Measurements from ENCODE around the gene SLC7A6OS.

The SLC7A6OS gene

DNA sequence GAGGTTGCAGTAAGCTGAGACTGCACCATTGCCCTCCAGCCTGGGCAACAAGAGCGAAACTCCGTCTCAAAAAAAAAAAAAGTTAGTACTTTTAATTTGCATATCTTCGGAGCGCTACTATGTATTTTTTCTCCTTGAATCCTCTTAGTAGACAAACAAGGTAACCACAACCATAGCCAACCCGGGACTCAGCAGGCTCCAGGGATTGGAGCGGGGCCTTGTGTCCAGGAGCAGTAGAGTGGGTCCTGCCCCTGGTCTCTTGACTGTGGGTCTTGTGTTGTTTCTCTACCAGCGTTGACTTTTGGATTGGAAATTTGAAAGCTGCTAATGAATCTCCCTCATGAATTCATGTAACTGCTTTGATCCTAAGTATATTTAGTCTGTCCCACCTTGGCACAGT is 32.4 kb upstream of the SLC7A6OS start:
- TF ChIP-seq, protein P1, sequence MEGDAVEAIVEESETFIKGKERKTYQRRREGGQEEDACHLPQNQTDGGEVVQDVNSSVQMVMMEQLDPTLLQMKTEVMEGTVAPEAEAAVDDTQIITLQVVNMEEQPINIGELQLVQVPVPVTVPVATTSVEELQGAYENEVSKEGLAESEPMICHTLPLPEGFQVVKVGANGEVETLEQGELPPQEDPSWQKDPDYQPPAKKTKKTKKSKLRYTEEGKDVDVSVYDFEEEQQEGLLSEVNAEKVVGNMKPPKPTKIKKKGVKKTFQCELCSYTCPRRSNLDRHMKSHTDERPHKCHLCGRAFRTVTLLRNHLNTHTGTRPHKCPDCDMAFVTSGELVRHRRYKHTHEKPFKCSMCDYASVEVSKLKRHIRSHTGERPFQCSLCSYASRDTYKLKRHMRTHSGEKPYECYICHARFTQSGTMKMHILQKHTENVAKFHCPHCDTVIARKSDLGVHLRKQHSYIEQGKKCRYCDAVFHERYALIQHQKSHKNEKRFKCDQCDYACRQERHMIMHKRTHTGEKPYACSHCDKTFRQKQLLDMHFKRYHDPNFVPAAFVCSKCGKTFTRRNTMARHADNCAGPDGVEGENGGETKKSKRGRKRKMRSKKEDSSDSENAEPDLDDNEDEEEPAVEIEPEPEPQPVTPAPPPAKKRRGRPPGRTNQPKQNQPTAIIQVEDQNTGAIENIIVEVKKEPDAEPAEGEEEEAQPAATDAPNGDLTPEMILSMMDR (conservative IDR thresholded peaks at IDR 0.05; ENCODE audit: low read depth, low read length): no peak
- H3K4me1 ChIP-seq (ENCODE audit: low read depth, poor library complexity, severe bottlenecking): no peaks in the 10 kb centered on the region
- no peak overlapping the region for H2AFZ ChIP-seq (ENCODE audit: low read depth)
- H4K20me1 ChIP-seq (ENCODE audit: insufficient read depth): no peaks in the 10 kb centered on the region
- peaks cover 11% of the 10 kb centered on the region; the same call in 1 of the 2 replicates for H3K36me3 ChIP-seq (ENCODE audit: insufficient read depth)
- H3K4me2 ChIP-seq: no peak overlapping the region
- no peak overlapping the region for H3K27ac ChIP-seq
- no peak overlapping the region for H3K9ac ChIP-seq
- H3K79me2 ChIP-seq (ENCODE audit: insufficient read depth, low read depth): no peaks in the 10 kb centered on the region
- H3K4me3 ChIP-seq (IDR thresholded peaks at IDR 0.05; ENCODE audit: insufficient read depth, low read depth, low read length): no peak overlapping the region
- no peaks in the 10 kb centered on the region for H3K27me3 ChIP-seq (ENCODE audit: insufficient read depth, low read depth)

DNA sequence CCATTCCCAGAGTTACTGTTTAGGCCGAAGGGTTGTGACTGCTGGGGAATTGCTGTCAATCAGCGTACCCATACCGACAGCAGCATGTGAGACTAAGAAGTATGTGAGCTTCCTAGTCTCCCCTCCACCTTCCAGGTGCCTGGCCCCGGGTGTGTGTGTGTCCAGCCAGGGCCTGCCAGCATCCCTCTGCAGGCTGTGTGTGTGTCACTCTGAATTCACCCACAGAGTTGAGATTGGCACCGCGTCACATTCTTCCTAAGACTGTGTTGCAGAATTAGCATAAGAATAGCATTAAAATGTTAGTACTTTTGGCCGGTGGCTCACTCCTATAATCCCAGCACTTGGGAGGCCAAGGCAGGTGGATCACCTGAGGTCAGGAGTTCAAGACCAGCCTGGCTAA is 31.9 kb upstream of the SLC7A6OS start:
- H3K4me3 ChIP-seq (IDR thresholded peaks at IDR 0.05; ENCODE audit: insufficient read depth, low read depth, low read length): no peak overlapping the region
- H3K36me3 ChIP-seq (ENCODE audit: insufficient read depth): peaks cover 14% of the 10 kb centered on the region; the same call in 1 of the 2 replicates
- no peak overlapping the region for H2AFZ ChIP-seq (ENCODE audit: low read depth)
- no peak overlapping the region for H3K9ac ChIP-seq
- TF ChIP-seq, protein P1 (conservative IDR thresholded peaks at IDR 0.05; ENCODE audit: low read depth, low read length): no peak
- no peaks in the 10 kb centered on the region for H3K79me2 ChIP-seq (ENCODE audit: insufficient read depth, low read depth)
- H3K4me1 ChIP-seq (ENCODE audit: low read depth, poor library complexity, severe bottlenecking): no peaks in the 10 kb centered on the region
- H4K20me1 ChIP-seq (ENCODE audit: insufficient read depth): no peaks in the 10 kb centered on the region
- no peak overlapping the region for H3K27ac ChIP-seq
- H3K27me3 ChIP-seq (ENCODE audit: insufficient read depth, low read depth): no peaks in the 10 kb centered on the region
- H3K4me2 ChIP-seq: no peak overlapping the region

DNA sequence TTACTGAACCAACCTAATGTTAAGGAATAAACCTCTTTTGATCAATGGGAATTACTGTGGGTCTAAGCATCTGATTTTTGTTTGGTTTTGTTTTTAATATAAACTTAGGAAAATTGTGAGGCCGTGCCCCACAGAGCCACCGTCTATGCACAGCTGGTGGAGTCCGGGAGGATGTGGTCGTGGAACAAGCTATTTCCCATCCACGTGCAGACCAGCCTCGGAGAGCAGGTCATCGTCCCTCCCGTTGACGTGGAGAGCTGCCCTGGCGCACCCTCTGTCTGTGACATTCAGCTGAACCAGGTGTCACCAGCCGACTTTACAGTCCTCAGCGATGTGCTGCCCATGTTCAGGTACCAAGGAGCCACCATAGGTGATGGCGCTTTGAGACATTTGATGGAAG is 28.5 kb upstream of the SLC7A6OS start:
- Histone ChIP-seq H2AFZ (ENCODE audit: low read depth) (no peak overlapping the region), H3K9ac (no peak overlapping the region), H3K4me3 (IDR thresholded peaks at IDR 0.05; ENCODE audit: insufficient read depth, low read depth, low read length) (no peak overlapping the region), H3K36me3 (ENCODE audit: insufficient read depth) (peaks cover 17% of the 10 kb centered on the region; the same call in 1 of the 2 replicates), H4K20me1 (ENCODE audit: insufficient read depth) (no peaks in the 10 kb centered on the region), H3K27me3 (ENCODE audit: insufficient read depth, low read depth) (no peaks in the 10 kb centered on the region), H3K4me1 (ENCODE audit: low read depth, poor library complexity, severe bottlenecking) (no peaks in the 10 kb centered on the region), H3K4me2 (no peak overlapping the region), H3K79me2 (ENCODE audit: insufficient read depth, low read depth) (no peaks in the 10 kb centered on the region), H3K27ac (no peak overlapping the region)
- TF ChIP-seq, protein P1 (conservative IDR thresholded peaks at IDR 0.05; ENCODE audit: low read depth, low read length): no peak

DNA sequence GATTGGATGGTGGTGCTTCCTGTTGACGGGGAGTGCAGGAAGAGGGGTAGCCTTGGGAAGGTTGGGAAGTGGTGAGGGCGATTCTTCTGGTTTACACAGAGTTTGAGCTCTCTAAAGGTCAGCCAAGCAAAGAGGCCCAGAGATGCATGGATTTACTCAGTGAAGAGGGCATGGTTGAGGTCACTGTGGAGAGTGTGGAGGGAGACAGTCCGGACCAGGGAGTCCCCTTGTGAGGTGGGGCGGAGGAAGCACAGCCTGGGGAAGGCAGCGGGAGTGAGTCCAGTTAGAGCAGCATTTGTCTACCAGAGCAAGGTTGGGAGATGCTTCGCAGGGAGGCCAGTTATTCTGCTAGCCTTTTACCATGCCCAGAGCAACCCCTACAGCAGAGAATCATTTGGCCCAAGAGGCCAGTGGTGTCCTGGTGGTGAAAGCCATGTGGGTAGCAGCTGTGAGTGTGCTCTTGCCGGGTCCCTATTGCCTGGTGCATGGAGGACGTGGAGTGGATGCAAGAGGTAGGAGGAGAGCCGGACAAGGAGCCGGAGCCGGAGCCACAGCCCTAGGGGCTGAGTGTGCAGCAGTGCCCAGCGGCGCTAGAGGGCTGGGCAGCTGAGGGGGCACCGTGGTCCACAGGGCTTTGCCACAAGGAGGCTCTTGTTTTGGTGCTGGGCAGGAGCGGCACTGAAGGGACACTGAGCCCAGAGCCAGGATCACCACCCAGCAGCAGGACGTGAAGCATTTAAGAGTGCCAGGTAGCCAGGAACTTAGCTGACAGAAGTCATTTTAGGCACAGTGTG is 27.8 kb upstream of the SLC7A6OS start:
- no peak overlapping the region for H3K4me2 ChIP-seq
- H3K27me3 ChIP-seq (ENCODE audit: insufficient read depth, low read depth): no peaks in the 10 kb centered on the region
- H3K79me2 ChIP-seq (ENCODE audit: insufficient read depth, low read depth): no peaks in the 10 kb centered on the region
- no peak overlapping the region for H3K9ac ChIP-seq
- H3K4me1 ChIP-seq (ENCODE audit: low read depth, poor library complexity, severe bottlenecking): no peaks in the 10 kb centered on the region
- H4K20me1 ChIP-seq (ENCODE audit: insufficient read depth): no peaks in the 10 kb centered on the region
- TF ChIP-seq, protein P1 (conservative IDR thresholded peaks at IDR 0.05; ENCODE audit: low read depth, low read length): no peak
- no peak overlapping the region for H3K27ac ChIP-seq
- H3K36me3 ChIP-seq (ENCODE audit: insufficient read depth): peaks cover 17% of the 10 kb centered on the region; the same call in 1 of the 2 replicates
- H2AFZ ChIP-seq (ENCODE audit: low read depth): no peak overlapping the region
- H3K4me3 ChIP-seq (IDR thresholded peaks at IDR 0.05; ENCODE audit: insufficient read depth, low read depth, low read length): no peak overlapping the region

Measured in KMS-11 (cell line).